Measurements from ENCODE around the gene HEBP2. TPM values are rescaled to one million over a fixed set of nuclear protein-coding genes. Genes with fewer than 3 reads are reported as not detected.

The HEBP2 gene
- polyA plus RNA-seq, 2 of the 4 experiments (the other 2 are of a cell fraction): 18.0 to 22.1 TPM

GRCh38 chr6:138446821-138447220 is 42.8 kb downstream of the HEBP2 start:
- ChIA-PET CTCF (interaction anchor here (0.8 to 2.1 kb wide), 2 partner anchors 17 to 74 kb away, joined by 3 to 7 read pairs; no protein-coding TSS in a partner anchor), POLR2A (no interaction called here)
- no peak for FAIRE-seq

GRCh38 chr6:138450445-138450844 is 46.4 kb downstream of the HEBP2 start:
- H3K4me2 ChIP-seq: no peak overlapping the region
- no peak for TF ChIP-seq MAZ (IDR thresholded peaks at IDR 0.05; ENCODE audit: borderline replicate concordance, low read depth, low read length)
- TF ChIP-seq CHD2 (IDR thresholded peaks at IDR 0.05; ENCODE audit: low read length, partially characterized antibody): no peak
- TF ChIP-seq RCOR1 (IDR thresholded peaks at IDR 0.05; ENCODE audit: low read depth, low read length): no peak
- no peak for TF ChIP-seq PHF8 (IDR thresholded peaks at IDR 0.05; ENCODE audit: borderline replicate concordance, low read depth)
- TF ChIP-seq RNF2 (IDR thresholded peaks at IDR 0.05; ENCODE audit: borderline replicate concordance, low read depth): no peak
- TF ChIP-seq ESRRA (IDR thresholded peaks at IDR 0.05; ENCODE audit: borderline replicate concordance, low read length): no peak
- no peak for TF ChIP-seq JUN (IDR thresholded peaks at IDR 0.05)
- TF ChIP-seq NPAS2 (CRISPR knock-in tag; IDR thresholded peaks at IDR 0.05; ENCODE audit: borderline replicate concordance): no peak
- no peak for TF ChIP-seq EHMT2 (IDR thresholded peaks at IDR 0.05; ENCODE audit: low read depth)
- no peak for TF ChIP-seq CBX8 (IDR thresholded peaks at IDR 0.05)
- no peak for TF ChIP-seq EHF (CRISPR knock-in tag; IDR thresholded peaks at IDR 0.05)
- no peak for TF ChIP-seq ZC3H11A (IDR thresholded peaks at IDR 0.05)
- TF ChIP-seq MAX (IDR thresholded peaks at IDR 0.05): no peak
- no peak for TF ChIP-seq HES2 (IDR thresholded peaks at IDR 0.05)
- no peak for TF ChIP-seq CBX2 (IDR thresholded peaks at IDR 0.05; ENCODE audit: borderline replicate concordance, low read depth)
- TF ChIP-seq HMGXB4 (CRISPR knock-in tag; IDR thresholded peaks at IDR 0.05; ENCODE audit: borderline replicate concordance): no peak
- ATAC-seq (no peak), DNase-seq (ENCODE audit: low read depth in 1 of 2, low spot score in 1 of 2) (no peak), FAIRE-seq (no peak)
- no peak overlapping the region for H3K27ac ChIP-seq
- H3K4me1 ChIP-seq: peaks cover 8% of the 10 kb centered on the region
- 76% methylated on average over 3 of the region's 3 CpGs for WGBS (ENCODE audit: missing lambda C conversion rate)
- POLR2A ChIA-PET: no interaction called here
- H3K4me3 ChIP-seq: no peak overlapping the region
- no peaks in the 10 kb centered on the region for H3K9me3 ChIP-seq
- CTCF ChIA-PET: no interaction called here

More at GRCh38 chr6:138446821-138447220, 42.8 kb downstream of the HEBP2 start:
- ATAC-seq: no peak
- TF ChIP-seq GATA3 (IDR thresholded peaks at IDR 0.05; ENCODE audit: borderline replicate concordance) (no peak), E2F6 (IDR thresholded peaks at IDR 0.05; ENCODE audit: borderline replicate concordance, low read depth) (no peak), FOXS1 (CRISPR knock-in tag; IDR thresholded peaks at IDR 0.05) (no peak), TP53 (CRISPR knock-in tag; IDR thresholded peaks at IDR 0.05) (no peak), NFE2L2 (conservative IDR thresholded peaks at IDR 0.05; ENCODE audit: low read length) (no peak), RNF2 (IDR thresholded peaks at IDR 0.05; ENCODE audit: borderline replicate concordance, low read depth) (no peak), ZNF302 (CRISPR knock-in tag; IDR thresholded peaks at IDR 0.05) (no peak), MYC (IDR thresholded peaks at IDR 0.05; ENCODE audit: borderline replicate concordance, low read length) (no peak), RCOR1 (IDR thresholded peaks at IDR 0.05; ENCODE audit: low read depth, low read length) (no peak), FOSB (CRISPR knock-in tag; IDR thresholded peaks at IDR 0.05) (no peak), CEBPB (IDR thresholded peaks at IDR 0.05) (no peak), RARB (CRISPR knock-in tag; IDR thresholded peaks at IDR 0.05) (no peak), RFX5 (IDR thresholded peaks at IDR 0.05) (no peak)
- no peaks in the 10 kb centered on the region for H3K4me1 ChIP-seq
- 93% methylated on average over 6 of the region's 6 CpGs for WGBS (ENCODE audit: missing lambda C conversion rate)
- DNase-seq (ENCODE audit: low read depth in 1 of 2, low spot score in 1 of 2): no peak
- no peak overlapping the region for H3K4me3 ChIP-seq
- H3K9me3 ChIP-seq: no peaks in the 10 kb centered on the region
- H3K27ac ChIP-seq: no peak overlapping the region
- H3K4me2 ChIP-seq: no peak overlapping the region
